GM12892 (cell line): Measurements from ENCODE around the gene ANXA4.

ENCODE experiments used
- POLR2A ChIP-seq: IDR thresholded peaks from 2 replicates; pipeline ENCODE4 v1.6.1; 2011; ENCODE audit warnings: low read depth, low read length, control low read depth
- POLR2AphosphoS5 ChIP-seq: IDR thresholded peaks from 2 replicates; pipeline ENCODE4 v1.6.1; 2011; ENCODE audit warnings: low read depth, low read length, control low read depth

GRCh38 chr2:69717186-69717585 lies 24.7 kb upstream of the ANXA4 start:
- TF ChIP-seq POLR2A = no peak
- TF ChIP-seq POLR2AphosphoS5 = no peak
